Femur (tissue), 1 donor: ENCODE measurements around the gene CYLC1.

Experiments used
- DNase-seq: peaks from one replicate; pipeline ENCODE4 v3.0.0-alpha.2; 2017

CYLC1 gene

GRCh38 chrX:83860846-83861245, at the start of gene CYLC1:
TSS of gene CYLC1 (plus strand) at chrX:83861146. CDS start at chrX:83861183, 37 bp downstream.
- DNase-seq = no peak

- no peak for DNase-seq
Observed at GRCh38 chrX:83819304-83819703, 41.6 kb upstream of the CYLC1 start.

GRCh38 chrX:83829874-83830273, 31.1 kb upstream of the CYLC1 start:
- DNase-seq = no peak

GRCh38 chrX:83845397-83845796, 15.5 kb upstream of the CYLC1 start:
- DNase-seq = no peak

- no peak for DNase-seq
Observed at GRCh38 chrX:83847339-83847738, 13.6 kb upstream of the CYLC1 start.

GRCh38 chrX:83888585-83888984, 27.6 kb downstream of the CYLC1 start:
- no peak for DNase-seq

GRCh38 chrX:83892433-83892832, 31.5 kb downstream of the CYLC1 start:
- DNase-seq = no peak

GRCh38 chrX:83906921-83907320, 46.0 kb downstream of the CYLC1 start:
- DNase-seq = no peak

GRCh38 chrX:83916525-83916924, 55.6 kb downstream of the CYLC1 start:
- DNase-seq = no peak

GRCh38 chrX:83934220-83934619, 73.3 kb downstream of the CYLC1 start:
- DNase-seq = no peak
